H9 (cell line): ENCODE data around the gene PFDN1. TPM values are rescaled to one million over a fixed set of nuclear protein-coding genes. Genes with fewer than 3 reads are reported as not detected.

Source experiments
- DNase-seq: peaks from one replicate; pipeline ENCODE4 v3.0.0-alpha.2; 2017
- H2AFZ ChIP-seq: one replicate; pipeline ENCODE4 v1.6.1; 2013; ENCODE audit warnings: mild to moderate bottlenecking, low read length, control low read depth, moderate library complexity
- H2AK5ac ChIP-seq: 2 replicates; pipeline ENCODE4 v1.6.1; 2013; ENCODE audit warnings: low read length, control low read depth, mixed read lengths; ENCODE audit not compliant: insufficient read length
- H2BK120ac ChIP-seq: one replicate; pipeline ENCODE4 v1.6.1; 2013; ENCODE audit warnings: low read depth, mild to moderate bottlenecking, low read length, control low read depth, inconsistent platforms; ENCODE audit not compliant: poor library complexity, severe bottlenecking
- H2BK12ac ChIP-seq: 2 replicates; pipeline ENCODE4 v1.6.1; 2013; ENCODE audit warnings: low read length, control low read depth, mixed read lengths, low read depth; ENCODE audit not compliant: insufficient read length
- H2BK15ac ChIP-seq: 2 replicates; pipeline ENCODE4 v1.6.1; 2013; ENCODE audit warnings: low read depth, low read length, control low read depth
- H2BK20ac ChIP-seq: one replicate; pipeline ENCODE4 v1.6.1; 2013; ENCODE audit warnings: low read depth, mild to moderate bottlenecking, low read length, control low read depth, inconsistent platforms; ENCODE audit not compliant: poor library complexity, severe bottlenecking
- H2BK5ac ChIP-seq: 2 replicates; pipeline ENCODE4 v1.6.1; 2013; ENCODE audit warnings: low read length, control low read depth, mixed read lengths; ENCODE audit not compliant: insufficient read length
- H3K14ac ChIP-seq: 2 replicates; pipeline ENCODE4 v1.6.1; 2013; ENCODE audit warnings: low read length, control low read depth; ENCODE audit not compliant: insufficient read depth
- H3K18ac ChIP-seq: 2 replicates; pipeline ENCODE4 v1.6.1; 2013; ENCODE audit warnings: low read depth, mild to moderate bottlenecking, mixed read lengths, low read length, control low read depth; ENCODE audit not compliant: insufficient read length
- H3K23ac ChIP-seq: 2 replicates; pipeline ENCODE4 v1.6.1; 2013; ENCODE audit warnings: low read length, control low read depth, mixed read lengths, low read depth; ENCODE audit not compliant: insufficient read length
- H3K23me2 ChIP-seq: 2 replicates; pipeline ENCODE4 v1.6.1; 2013; ENCODE audit warnings: low read depth, mild to moderate bottlenecking, mixed read lengths, low read length, control low read depth; ENCODE audit not compliant: insufficient read length, poor library complexity, severe bottlenecking
- H3K27ac ChIP-seq: 2 replicates; pipeline ENCODE4 v1.5.1; 2013; ENCODE audit warnings: low read length, control low read depth, mixed read lengths, low read depth; ENCODE audit not compliant: insufficient read length
- H3K27me3 ChIP-seq: 2 replicates; pipeline ENCODE4 v1.6.1; 2013; ENCODE audit warnings: low read length, control low read depth, inconsistent platforms; ENCODE audit not compliant: insufficient read depth
- H3K4ac ChIP-seq: 2 replicates; pipeline ENCODE4 v1.6.1; 2013; ENCODE audit warnings: low read depth, mild to moderate bottlenecking, control low read depth, inconsistent platforms, low read length, moderate library complexity
- H3K4me1 ChIP-seq: 2 replicates; pipeline ENCODE4 v1.6.1; 2013; ENCODE audit warnings: low read length, control low read depth, inconsistent platforms; ENCODE audit not compliant: insufficient read depth
- H3K4me2 ChIP-seq: 2 replicates; pipeline ENCODE4 v1.6.1; 2013; ENCODE audit warnings: low read length, control low read depth, mixed read lengths; ENCODE audit not compliant: insufficient read length, insufficient read depth
- H3K56ac ChIP-seq: 2 replicates; pipeline ENCODE4 v1.6.1; 2013; ENCODE audit warnings: low read depth, mild to moderate bottlenecking, mixed read lengths, low read length, control low read depth; ENCODE audit not compliant: insufficient read length
- H3K79me1 ChIP-seq: 2 replicates; pipeline ENCODE4 v1.6.1; 2013; ENCODE audit warnings: low read depth, mild to moderate bottlenecking, moderate library complexity, low read length, control low read depth, inconsistent platforms; ENCODE audit not compliant: insufficient read depth, poor library complexity, severe bottlenecking
- H3K79me2 ChIP-seq: 2 replicates; pipeline ENCODE4 v1.6.1; 2013; ENCODE audit warnings: low read length, control low read depth, inconsistent platforms; ENCODE audit not compliant: insufficient read depth
- H3K9ac ChIP-seq: 2 replicates; pipeline ENCODE4 v1.6.1; 2013; ENCODE audit warnings: low read length, control low read depth, mixed read lengths; ENCODE audit not compliant: insufficient read length; ENCODE audit errors: extremely low read depth
- H3K9me3 ChIP-seq: one replicate; pipeline ENCODE4 v1.6.1; 2013; ENCODE audit warnings: low read depth, low read length, inconsistent platforms; ENCODE audit not compliant: control insufficient read depth
- H3T11ph ChIP-seq: one replicate; pipeline ENCODE4 v1.6.1; 2013; ENCODE audit warnings: mild to moderate bottlenecking, low read length, control low read depth, inconsistent platforms
- H4K20me1 ChIP-seq: one replicate; pipeline ENCODE4 v1.6.1; 2013; ENCODE audit not compliant: control insufficient read depth, insufficient read length, insufficient read depth
- H4K5ac ChIP-seq: 2 replicates; pipeline ENCODE4 v1.6.1; 2013; ENCODE audit warnings: low read depth, mild to moderate bottlenecking, mixed read lengths, low read length, control low read depth; ENCODE audit not compliant: insufficient read length
- H4K8ac ChIP-seq: replicated peaks from 2 replicates; pipeline ENCODE4 v1.6.1; 2013; ENCODE audit warnings: low read length, control low read depth, mixed read lengths, low read depth; ENCODE audit not compliant: insufficient read length
- H4K91ac ChIP-seq: 2 replicates; pipeline ENCODE4 v1.6.1; 2013; ENCODE audit warnings: low read depth, mild to moderate bottlenecking, moderate library complexity, mixed read lengths, low read length, control low read depth; ENCODE audit not compliant: insufficient read length
- H3K27ac Mint-ChIP-seq, 3 experiments: 2 replicates in 2 of 3; 3 replicates in 1 of 3; pipeline ENCODE4 v1.8.0; 2020 to 2021; ENCODE audit warnings: mixed read lengths in 3 of 3, mild to moderate bottlenecking in 1 of 3, moderate library complexity in 1 of 3
- H3K27me3 Mint-ChIP-seq: 2 replicates; pipeline ENCODE4 v1.8.0; 2021; ENCODE audit warnings: low read depth, mild to moderate bottlenecking, moderate library complexity, mixed read lengths
- H3K36me3 Mint-ChIP-seq, 3 experiments: 2 replicates in 2 of 3; 3 replicates in 1 of 3; pipeline ENCODE4 v1.8.0; 2020 to 2021; ENCODE audit warnings: low read depth in 3 of 3, mixed read lengths in 3 of 3; ENCODE audit not compliant: insufficient read depth in 1 of 3
- H3K4me1 Mint-ChIP-seq, 2 experiments: 2 replicates each; pipeline ENCODE4 v1.8.0; 2020; ENCODE audit warnings: mixed read lengths in 2 of 2
- H3K4me3 Mint-ChIP-seq, 2 experiments: 2 replicates in 1 of 2; 3 replicates in 1 of 2; pipeline ENCODE4 v1.8.0; 2020 to 2021; ENCODE audit warnings: mild to moderate bottlenecking in 2 of 2, mixed read lengths in 2 of 2, moderate library complexity in 1 of 2
- H3K9me3 Mint-ChIP-seq, 2 experiments: 2 replicates in 1 of 2; 3 replicates in 1 of 2; pipeline ENCODE4 v1.8.0; 2020; ENCODE audit warnings: mild to moderate bottlenecking in 2 of 2, mixed read lengths in 2 of 2, moderate library complexity in 1 of 2
- CTCF ChIP-seq: fragments of 200-600 bp; sonication (generic); conservative IDR thresholded peaks from 3 replicates; pipeline ENCODE4 v1.8.0; 2021; ENCODE audit warnings: antibody characterized with exemption, mild to moderate bottlenecking
- WGBS: extraction: QIAGEN DNeasy Blood & Tissue Kit; methylation state at CpG from one replicate; pipeline ENCODE4 v1.1.7; 2013; ENCODE audit warnings: missing lambda C conversion rate, low lambda C conversion rate, mixed read lengths; ENCODE audit not compliant: insufficient read length; ENCODE audit errors: extremely low coverage; 5-methylcytosine and 5-hydroxymethylcytosine counted together
- total RNA-seq: library from RNA; stranded (reverse); gene quantifications from 2 replicates; pipeline ENCODE4 v1.2.1, GENCODE V29; 2021

The PFDN1 gene
- total RNA-seq, 1 experiment from 2014 or later = 58.3 TPM

- Histone ChIP-seq H3K27me3 (no peaks in the 10 kb centered on the region), H3K79me1 (peaks cover 3% of the 10 kb centered on the region), H3K4ac (no peak overlapping the region), H2BK15ac (no peak overlapping the region), H3K4me1 (no peaks in the 10 kb centered on the region), H2AFZ (no peak overlapping the region), H4K20me1 (no peaks in the 10 kb centered on the region), H3K9me3 (no peaks in the 10 kb centered on the region), H4K8ac (no peak overlapping the region), H2BK120ac (no peak overlapping the region), H2BK5ac (no peak overlapping the region), H3K23ac (no peak overlapping the region), H2AK5ac (no peak overlapping the region), H3K14ac (no peak overlapping the region), H3T11ph (no peak overlapping the region), H3K23me2 (no peaks in the 10 kb centered on the region), H3K56ac (no peak overlapping the region), H3K27ac (no peak overlapping the region), H4K5ac (no peak overlapping the region), H3K79me2 (0 out of 2 replicates have a peak, but pooled peaks cover 2% of the 10 kb centered on the region), H2BK12ac (no peak overlapping the region), H3K9ac (no peak overlapping the region), H3K18ac (no peak overlapping the region), H2BK20ac (no peak overlapping the region), H3K4me2 (no peak overlapping the region), H4K91ac (no peak overlapping the region)
- no peaks in the 10 kb centered on the region for H3K27me3 Mint-ChIP-seq
- 0 out of 7 replicates have a peak, but pooled peaks cover 0 to 3% (median 2%) of the 10 kb centered on the region in 3 experiments for H3K36me3 Mint-ChIP-seq
- TF ChIP-seq CTCF = no peak
- H3K27ac Mint-ChIP-seq = peak overlapping the region in 2 of 3 experiments; percentile 1 to 60; a peak in 3 of 7 replicates
- H3K4me1 Mint-ChIP-seq = peaks cover 16 to 17% of the 10 kb centered on the region in 2 experiments
- H3K4me3 Mint-ChIP-seq = no peak overlapping the region
- DNase-seq = no peak
- no CpG with 5 or more reads among the region's 9 CpGs for WGBS
- no peaks in the 10 kb centered on the region for H3K9me3 Mint-ChIP-seq
These were observed 35.3 kb downstream of the PFDN1 start for GRCh38 chr5:140267559-140268018.
